PFSK-1 (cell line): ENCODE measurements around the gene TRIM25.

ENCODE experiments used
- FOXP2 ChIP-seq: optimal IDR thresholded peaks from 2 replicates; pipeline ENCODE3; 2011; ENCODE audit warnings: borderline replicate concordance, control low read depth, inconsistent platforms; ENCODE audit not compliant: insufficient read depth; ENCODE audit errors: extremely low read length, extremely low read depth
- POLR2AphosphoS5 ChIP-seq: IDR thresholded peaks from 2 replicates; pipeline ENCODE4 v1.6.1; 2012; ENCODE audit warnings: low read depth, mild to moderate bottlenecking, control low read depth, low read length, moderate library complexity
- REST ChIP-seq, 2 experiments: IDR thresholded peaks; 2 replicates each; pipeline versions ENCODE4 v1.6.1 to v1.8.0; 2011 to 2012; ENCODE audit warnings: low read depth in 2 of 2, low read length in 2 of 2, control low read depth in 1 of 2, inconsistent platforms in 1 of 2, mild to moderate bottlenecking in 1 of 2, moderate library complexity in 1 of 2; ENCODE audit not compliant: insufficient read depth in 1 of 2
- SIN3A ChIP-seq: IDR thresholded peaks from 2 replicates; pipeline ENCODE4 v1.6.1; 2012; ENCODE audit warnings: mild to moderate bottlenecking, low read length, moderate library complexity, borderline replicate concordance; ENCODE audit not compliant: insufficient read depth
- TAF1 ChIP-seq: IDR thresholded peaks from 2 replicates; pipeline ENCODE4 v1.6.1; 2012; ENCODE audit warnings: low read length, control low read depth, borderline replicate concordance; ENCODE audit not compliant: insufficient read depth

Gene TRIM25

GRCh38 chr17:56887552-56888467 lies 26.0 kb downstream of the TRIM25 start:
- TF ChIP-seq POLR2AphosphoS5 (no peak), SIN3A (no peak), TAF1 (no peak), REST (IDR thresholded peaks at IDR 0.05; ENCODE audit: insufficient read depth in 1 of 2, low read depth in 2 of 2, low read length in 2 of 2) (no peak), FOXP2 (no peak)

DNA sequence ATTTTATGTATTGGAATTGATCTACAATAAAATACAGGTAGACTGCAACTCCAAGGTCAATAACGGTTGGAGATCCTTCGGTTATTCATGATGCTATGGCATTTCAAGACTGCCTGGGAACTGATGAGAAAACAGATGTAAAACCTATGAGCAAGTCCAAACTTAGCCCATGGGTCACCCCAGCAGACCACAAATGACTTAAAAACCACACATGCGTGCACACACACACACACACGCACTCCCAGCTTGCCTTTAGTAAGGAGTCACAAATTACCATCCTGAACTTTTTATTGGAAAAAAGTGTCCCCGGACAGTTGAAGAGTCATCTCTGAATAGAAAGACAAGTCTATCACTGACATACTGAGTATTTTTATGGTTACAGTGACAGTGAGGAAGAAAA lies 26.7 kb downstream of the TRIM25 start:
- no peak for TF ChIP-seq TAF1
- no peak for TF ChIP-seq FOXP2
- TF ChIP-seq SIN3A: no peak
- TF ChIP-seq REST (IDR thresholded peaks at IDR 0.05; ENCODE audit: insufficient read depth in 1 of 2, low read depth in 2 of 2, low read length in 2 of 2): no peak
- TF ChIP-seq POLR2AphosphoS5: no peak

- TF ChIP-seq TAF1 (no peak), POLR2AphosphoS5 (no peak), SIN3A (no peak), REST (IDR thresholded peaks at IDR 0.05; ENCODE audit: insufficient read depth in 1 of 2, low read depth in 2 of 2, low read length in 2 of 2) (no peak), FOXP2 (no peak)
Observed at GRCh38 chr17:56886288-56886731, 27.5 kb downstream of the TRIM25 start.

DNA sequence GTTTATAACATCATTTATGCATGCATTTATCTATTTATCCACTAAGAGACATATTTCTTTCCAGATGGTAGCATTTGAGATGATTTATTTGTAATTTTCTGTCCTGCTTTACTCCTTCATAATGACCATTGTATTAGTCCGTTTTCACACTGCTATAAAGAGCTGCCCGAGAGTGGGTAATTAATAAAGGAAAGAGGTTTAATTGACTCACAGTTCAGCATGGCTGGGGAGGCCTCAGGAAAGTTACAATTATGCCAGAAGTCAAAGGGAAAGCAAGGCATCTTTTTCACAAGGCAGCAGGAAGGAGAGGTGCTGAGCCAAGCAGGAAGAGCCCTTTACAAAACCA lies 28.6 kb downstream of the TRIM25 start:
- TF ChIP-seq TAF1 (no peak), FOXP2 (no peak), POLR2AphosphoS5 (no peak), REST (IDR thresholded peaks at IDR 0.05; ENCODE audit: insufficient read depth in 1 of 2, low read depth in 2 of 2, low read length in 2 of 2) (no peak), SIN3A (no peak)
